Measurements from ENCODE around the gene GZMM. TPM values are rescaled to one million over a fixed set of nuclear protein-coding genes. Genes with fewer than 3 reads are reported as not detected.

The GZMM gene
- total and polyA plus RNA-seq, 5 experiments from 2014 or later: 46.9 to 450 (median 228) TPM

DNA sequence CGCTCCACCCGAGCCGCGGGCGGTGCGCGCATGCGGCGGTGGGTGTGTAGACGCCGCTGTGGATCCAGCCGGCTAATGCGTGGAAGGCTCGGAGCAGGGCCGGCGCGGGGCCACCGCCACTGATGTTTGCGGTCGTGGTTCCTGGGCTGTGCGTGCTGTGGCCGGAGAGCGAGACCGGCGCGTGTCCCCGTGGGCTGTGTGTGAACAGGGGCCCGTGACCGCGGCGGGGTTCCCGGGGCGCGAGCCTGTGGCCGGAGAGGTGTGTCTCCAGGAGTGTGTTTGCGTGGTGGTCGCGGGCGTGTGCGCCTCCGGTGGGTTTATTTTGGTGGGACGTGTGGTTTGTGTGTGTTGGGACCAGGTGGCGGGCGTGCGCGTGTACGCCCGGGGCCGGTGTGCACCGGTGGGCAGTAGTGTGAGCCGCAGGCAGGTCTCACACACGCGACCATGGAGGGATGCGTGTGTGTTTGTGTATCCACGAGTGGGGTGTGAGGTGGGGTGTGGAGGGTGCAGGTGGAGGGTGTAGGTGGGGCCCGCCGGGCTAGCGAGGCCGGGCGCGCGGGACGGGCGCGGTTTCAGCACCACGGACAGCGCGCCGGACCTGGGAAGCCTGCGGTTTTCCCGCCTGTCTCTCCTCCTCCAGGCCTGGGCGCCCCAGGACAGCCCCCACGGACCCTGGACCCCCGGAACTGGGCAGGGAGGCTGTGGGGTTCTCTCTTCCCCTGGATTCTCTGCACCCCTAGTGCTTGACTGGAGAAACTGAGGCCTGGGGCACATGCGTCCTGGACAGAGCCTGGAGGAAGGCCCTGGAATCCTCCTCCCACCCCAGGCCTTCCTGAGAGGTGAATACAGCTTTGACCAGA is 47.5 kb downstream of the GZMM start:
- H3K36me3 Mint-ChIP-seq: no peaks in the 10 kb centered on the region
- peaks cover 0 to 32% (median 0%) of the 10 kb centered on the region in 5 donors for H3K27me3 Mint-ChIP-seq
- H3K4me1 Mint-ChIP-seq: peaks cover under 1 to 13% (median 10%) of the 10 kb centered on the region in 4 donors
- POLR2A ChIA-PET: no interaction called here
- ATAC-seq (no peak), DNase-seq (no peak)
- H3K9me3 Mint-ChIP-seq: no peaks in the 10 kb centered on the region
- H3K27ac Mint-ChIP-seq: peak overlapping the region in 1 of 10 donors; percentile 51
- peak overlapping the region in 8 of 10 donors; percentile 9 to 76 (median 32) for H3K4me3 Mint-ChIP-seq

DNA sequence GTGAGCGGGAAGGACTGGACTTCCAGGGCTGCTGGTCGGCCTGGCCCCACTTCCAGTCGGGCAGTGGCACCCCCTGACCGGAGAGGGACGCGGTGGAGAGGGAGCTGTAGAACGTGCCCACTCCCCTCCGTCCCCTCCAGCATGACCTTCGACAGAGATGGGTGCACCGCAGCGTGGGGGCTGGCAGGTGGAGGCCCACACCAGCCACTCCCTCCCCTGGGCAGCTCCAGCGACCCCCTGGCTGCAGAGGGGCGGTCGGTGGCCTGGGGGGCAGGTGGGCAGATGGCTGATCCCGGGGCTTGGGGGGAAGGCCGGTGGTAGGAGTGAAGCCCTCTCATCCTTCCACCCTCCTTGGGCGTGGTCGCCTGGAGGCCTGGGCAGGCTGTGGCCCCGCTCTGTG is 48.2 kb downstream of the GZMM start:
- ATAC-seq (no peak), DNase-seq (no peak)
- peaks cover 0 to 13% (median 10%) of the 10 kb centered on the region in 4 donors for H3K4me1 Mint-ChIP-seq
- no peaks in the 10 kb centered on the region for H3K9me3 Mint-ChIP-seq
- no peaks in the 10 kb centered on the region for H3K36me3 Mint-ChIP-seq
- H3K27ac Mint-ChIP-seq: no peak overlapping the region
- POLR2A ChIA-PET: no interaction called here
- H3K4me3 Mint-ChIP-seq: no peak overlapping the region
- H3K27me3 Mint-ChIP-seq: peaks cover 0 to 26% (median 0%) of the 10 kb centered on the region in 5 donors

DNA sequence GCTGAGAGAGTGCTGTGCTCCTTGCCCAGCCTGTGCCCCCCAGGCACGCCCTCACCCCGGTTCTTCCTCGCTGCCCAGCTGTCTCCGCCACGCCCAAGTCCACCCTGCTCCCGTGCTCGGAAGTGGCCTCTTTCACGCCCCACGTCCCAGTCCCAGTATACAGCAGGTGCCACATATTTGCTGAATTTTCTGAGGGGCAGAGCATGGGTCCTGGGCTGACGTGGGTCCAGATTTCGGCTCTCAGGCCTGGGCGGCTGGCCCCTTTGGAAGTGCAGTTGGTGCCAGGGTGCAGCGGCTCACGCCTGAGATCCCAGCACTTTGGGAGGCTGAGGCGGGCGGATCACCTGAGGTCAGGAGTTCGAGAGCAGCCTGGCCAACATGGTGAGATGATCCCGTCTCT is 49.2 kb downstream of the GZMM start:
- H3K9me3 Mint-ChIP-seq: no peaks in the 10 kb centered on the region
- POLR2A ChIA-PET: no interaction called here
- no peaks in the 10 kb centered on the region for H3K36me3 Mint-ChIP-seq
- peaks cover 0 to 12% (median 8%) of the 10 kb centered on the region in 4 donors for H3K4me1 Mint-ChIP-seq
- peak overlapping the region in 2 of 10 donors; percentile 6 to 18 for H3K4me3 Mint-ChIP-seq
- DNase-seq (no peak), ATAC-seq (no peak)
- peaks cover 0 to 24% (median 0%) of the 10 kb centered on the region in 5 donors for H3K27me3 Mint-ChIP-seq
- H3K27ac Mint-ChIP-seq: no peak overlapping the region

GRCh38 chr19:593505-593904 is 49.7 kb downstream of the GZMM start:
- H3K4me1 Mint-ChIP-seq: peaks cover 0 to 10% (median 4%) of the 10 kb centered on the region in 4 donors
- no peaks in the 10 kb centered on the region for H3K36me3 Mint-ChIP-seq
- POLR2A ChIA-PET: no interaction called here
- H3K9me3 Mint-ChIP-seq: no peaks in the 10 kb centered on the region
- no peak for DNase-seq
- ATAC-seq: no peak
- peaks cover 0 to 22% (median 0%) of the 10 kb centered on the region in 5 donors for H3K27me3 Mint-ChIP-seq
- no peak overlapping the region for H3K4me3 Mint-ChIP-seq
- no peak overlapping the region for H3K27ac Mint-ChIP-seq

DNA sequence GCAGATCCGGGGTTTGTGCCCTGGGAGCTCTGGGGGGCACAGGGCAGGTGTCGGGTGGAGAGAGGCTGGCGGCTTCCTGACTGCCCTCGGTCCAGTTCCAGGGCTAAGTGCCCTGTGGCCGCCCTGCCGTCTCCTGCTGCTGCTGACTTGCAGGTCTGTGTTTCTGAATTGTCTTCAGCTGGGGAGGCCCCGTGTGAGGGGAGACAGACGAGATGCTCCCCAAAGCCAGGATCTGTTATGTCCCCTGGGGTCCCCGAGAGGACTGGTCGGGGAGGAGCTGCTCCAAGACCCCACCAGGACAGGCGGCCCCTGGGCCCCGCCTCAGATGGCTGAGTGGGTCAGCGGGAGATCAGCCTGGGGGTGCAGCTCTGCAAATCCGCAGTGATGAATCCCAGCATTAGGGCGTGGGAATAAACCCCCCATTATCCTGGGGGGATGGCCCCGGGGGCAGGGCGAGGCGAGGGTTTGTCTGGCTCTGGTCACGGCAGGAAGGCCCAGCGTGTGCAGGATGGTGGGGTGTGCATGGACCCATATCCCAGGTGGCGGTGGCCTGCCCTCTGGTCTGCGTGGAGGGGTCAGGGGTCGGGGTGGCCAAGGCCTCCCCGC is 50.5 kb downstream of the GZMM start:
- Mint-ChIP-seq H3K4me3 (no peak overlapping the region), H3K4me1 (peaks cover 0 to 5% (median 2%) of the 10 kb centered on the region in 4 donors), H3K9me3 (no peaks in the 10 kb centered on the region), H3K27ac (peak overlapping the region in 1 of 10 donors; percentile 13), H3K36me3 (no peaks in the 10 kb centered on the region), H3K27me3 (peaks cover 0 to 16% (median 0%) of the 10 kb centered on the region in 5 donors)
- no peak for ATAC-seq
- no peak for DNase-seq
- POLR2A ChIA-PET: interaction anchor here (1.0 kb wide), 1 partner anchor 69 kb away, joined by 3 read pairs; the partner anchor contains the start of gene RNF126

DNA sequence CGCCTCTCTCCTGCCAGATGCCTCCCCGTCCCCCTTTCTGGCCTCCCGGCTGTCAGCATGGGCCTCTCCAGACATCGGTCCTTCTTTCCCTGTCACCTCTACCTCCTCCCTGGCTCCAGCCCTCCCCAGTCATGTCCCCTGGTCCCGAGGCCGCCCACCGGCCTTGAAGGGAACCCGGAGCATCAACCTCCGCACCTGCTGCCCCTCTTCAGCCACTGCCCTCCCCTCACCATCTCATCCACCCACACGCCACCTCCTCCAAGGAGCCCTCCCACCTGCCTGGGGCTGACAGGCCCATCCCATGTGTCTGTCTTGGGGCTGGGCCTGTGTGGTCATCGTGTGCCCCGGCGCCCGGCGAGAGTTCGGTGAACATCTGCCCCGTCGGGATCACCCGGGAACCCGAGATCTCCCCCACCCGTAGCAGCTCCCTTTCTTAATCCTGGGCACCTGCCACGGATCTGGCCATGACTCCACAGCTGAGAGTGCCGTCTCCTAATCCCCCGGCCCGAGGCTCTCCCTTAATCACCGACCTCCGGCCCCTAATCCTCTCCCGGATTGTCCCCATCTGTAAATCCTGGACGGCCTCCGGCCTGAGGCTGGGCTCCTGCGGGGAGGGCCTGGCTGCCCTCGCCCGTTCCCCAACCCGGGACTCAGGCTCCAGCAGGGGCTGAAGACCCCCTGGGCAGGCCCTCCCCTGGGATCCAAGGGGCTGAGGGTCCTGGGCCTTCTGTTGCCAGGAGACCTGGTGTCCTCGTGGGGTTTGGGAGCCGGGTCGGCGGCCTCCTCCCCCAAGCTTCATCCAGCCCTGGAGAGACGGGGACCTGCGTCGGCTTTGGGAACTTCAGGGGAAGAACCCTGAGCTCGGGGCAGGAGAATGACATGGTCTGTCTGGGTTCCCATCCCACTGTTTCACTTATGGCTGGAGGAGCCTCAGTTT is 51.7 kb downstream of the GZMM start:
- DNase-seq (no peak), ATAC-seq (no peak)
- no peaks in the 10 kb centered on the region for H3K36me3 Mint-ChIP-seq
- no peak overlapping the region for H3K27ac Mint-ChIP-seq
- no peak overlapping the region for H3K4me3 Mint-ChIP-seq
- peaks cover 0 to under 1% (median 0%) of the 10 kb centered on the region in 9 donors for H3K9me3 Mint-ChIP-seq
- H3K27me3 Mint-ChIP-seq: peaks cover 0 to 14% (median 0%) of the 10 kb centered on the region in 5 donors
- POLR2A ChIA-PET: interaction anchor here (0.6 to 1.1 kb wide), 2 partner anchors 81 to 85 kb away, joined by 3 to 4 read pairs; no protein-coding TSS in a partner anchor
- H3K4me1 Mint-ChIP-seq: peaks cover 0 to 3% (median 1%) of the 10 kb centered on the region in 4 donors

GRCh38 chr19:596263-596655 is 52.4 kb downstream of the GZMM start:
- Mint-ChIP-seq H3K9me3 (peaks cover 0 to 4% (median 0%) of the 10 kb centered on the region in 9 donors), H3K27ac (no peak overlapping the region), H3K4me1 (peaks cover 0 to 2% (median under 1%) of the 10 kb centered on the region in 4 donors), H3K36me3 (no peaks in the 10 kb centered on the region), H3K27me3 (peaks cover 0 to 11% (median 0%) of the 10 kb centered on the region in 5 donors), H3K4me3 (no peak overlapping the region)
- DNase-seq: no peak
- ATAC-seq: no peak
- POLR2A ChIA-PET: interaction anchor here (1.1 kb wide), 1 partner anchor 86 kb away, joined by 3 read pairs; no protein-coding TSS in a partner anchor

- no peak overlapping the region for H3K27ac Mint-ChIP-seq
- no peak overlapping the region for H3K4me3 Mint-ChIP-seq
- H3K36me3 Mint-ChIP-seq: no peaks in the 10 kb centered on the region
- peaks cover 0 to 8% (median 0%) of the 10 kb centered on the region in 9 donors for H3K9me3 Mint-ChIP-seq
- peaks cover 0 to 6% (median 0%) of the 10 kb centered on the region in 5 donors for H3K27me3 Mint-ChIP-seq
- DNase-seq (no peak), ATAC-seq (no peak)
- POLR2A ChIA-PET: interaction anchor here (0.5 kb wide), 1 partner anchor 1298 kb away, joined by 3 read pairs; no protein-coding TSS in a partner anchor
- H3K4me1 Mint-ChIP-seq: no peaks in the 10 kb centered on the region
Observed at GRCh38 chr19:597406-598315, 53.8 kb downstream of the GZMM start.

Other genes with a start within 250 kb of the GZMM start
- gene MIER2, start 199.3 kb upstream of the GZMM start, total RNA-seq: 10 to 100 TPM; 16.8 to 20.3 TPM
- 1 to 10 TPM; 2.1 to 3.1 (median 2.4) TPM for gene MIER2, start 199.3 kb upstream of the GZMM start, polyA plus RNA-seq
- gene C2CD4C, start 134.9 kb upstream of the GZMM start, total RNA-seq: not detected
- not detected for gene C2CD4C, start 134.9 kb upstream of the GZMM start, polyA plus RNA-seq
- gene SHC2, start 83.0 kb upstream of the GZMM start, total RNA-seq: 1 to 10 TPM; 3.6 to 4.0 TPM
- 1 to 10 TPM in 1 of 3 donors, under 1 TPM in 2; 0.30 to 1.8 (median 0.41) TPM for gene SHC2, start 83.0 kb upstream of the GZMM start, polyA plus RNA-seq
- gene MADCAM1, start 47.6 kb upstream of the GZMM start, total RNA-seq: 1 to 10 TPM; 1.1 to 1.2 TPM
- gene MADCAM1, start 47.6 kb upstream of the GZMM start, polyA plus RNA-seq: under 1 TPM; 0.17 to 0.33 (median 0.17) TPM
- gene TPGS1, start 36.6 kb upstream of the GZMM start, total RNA-seq: 10 to 100 TPM; 31.5 to 33.0 TPM
- 10 to 100 TPM; 31.6 to 43.3 (median 42.3) TPM for gene TPGS1, start 36.6 kb upstream of the GZMM start, polyA plus RNA-seq
- gene CDC34, start 12.3 kb upstream of the GZMM start, total RNA-seq: 10 to 100 TPM; 41.7 to 46.7 TPM
- gene CDC34, start 12.3 kb upstream of the GZMM start, polyA plus RNA-seq: 10 to 100 TPM; 20.6 to 43.5 (median 27.9) TPM
- 100 to 1,000 TPM; 106 to 107 TPM for gene BSG, start 28.5 kb downstream of the GZMM start, total RNA-seq
- gene BSG, start 28.5 kb downstream of the GZMM start, polyA plus RNA-seq: 100 to 1,000 TPM; 282 to 313 (median 309) TPM
- under 1 TPM; 0.49 to 0.68 TPM for gene HCN2, start 45.8 kb downstream of the GZMM start, total RNA-seq
- under 1 TPM in 2 of 3 donors, not detected in 1; 0.03 to 0.06 TPM for gene HCN2, start 45.8 kb downstream of the GZMM start, polyA plus RNA-seq
- gene POLRMT, start 89.5 kb downstream of the GZMM start, total RNA-seq: 10 to 100 TPM; 88.4 to 92.3 TPM
- gene POLRMT, start 89.5 kb downstream of the GZMM start, polyA plus RNA-seq: 10 to 100 TPM; 33.2 to 71.1 (median 37.4) TPM
- gene FGF22, start 95.8 kb downstream of the GZMM start, total RNA-seq: 1 to 10 TPM; 2.4 to 2.6 TPM
- not detected for gene FGF22, start 95.8 kb downstream of the GZMM start, polyA plus RNA-seq
- 100 to 1,000 TPM; 122 to 125 TPM for gene RNF126, start 119.2 kb downstream of the GZMM start, total RNA-seq
- gene RNF126, start 119.2 kb downstream of the GZMM start, polyA plus RNA-seq: 10 to 100 TPM; 56.2 to 70.7 (median 61.0) TPM
- 1 to 10 TPM; 3.0 to 4.2 TPM for gene FSTL3, start 132.3 kb downstream of the GZMM start, total RNA-seq
- gene FSTL3, start 132.3 kb downstream of the GZMM start, polyA plus RNA-seq: 1 to 10 TPM; 2.4 to 3.2 (median 2.8) TPM
- not detected for gene PRSS57, start 151.4 kb downstream of the GZMM start, total RNA-seq
- gene PRSS57, start 151.4 kb downstream of the GZMM start, polyA plus RNA-seq: 1 to 10 TPM in 1 of 3 donors, not detected in 2; 1.2 TPM
- gene PALM, start 164.9 kb downstream of the GZMM start, total RNA-seq: not detected
- gene PALM, start 164.9 kb downstream of the GZMM start, polyA plus RNA-seq: not detected
- not detected for gene MISP, start 207.1 kb downstream of the GZMM start, total RNA-seq
- gene MISP, start 207.1 kb downstream of the GZMM start, polyA plus RNA-seq: not detected